Activated T-cell treated with anti-CD3 and anti-CD28 coated beads, Interleukin-2, amount 50 U/mL, for 24 hours (primary cell): ENCODE results near the gene CPNE9.
A peak's percentile ranks its signal among the peaks of the same experiment; 100 is the strongest.

Experiments
- DNase-seq: peaks from one replicate; pipeline ENCODE4 v3.0.0-alpha.2; 2020
- H3K27ac Mint-ChIP-seq: 2 replicates; pipeline ENCODE4 v1.8.0; 2020; ENCODE audit warnings: mild to moderate bottlenecking, mixed read lengths
- H3K27me3 Mint-ChIP-seq: 2 replicates; pipeline ENCODE4 v1.8.0; 2020; ENCODE audit warnings: mixed read lengths
- H3K36me3 Mint-ChIP-seq: 2 replicates; pipeline ENCODE4 v1.8.0; 2020; ENCODE audit warnings: low read depth, mixed read lengths
- H3K4me1 Mint-ChIP-seq: 2 replicates; pipeline ENCODE4 v1.8.0; 2020; ENCODE audit warnings: low read depth, mixed read lengths
- H3K4me3 Mint-ChIP-seq: 2 replicates; pipeline ENCODE4 v1.8.0; 2020; ENCODE audit warnings: mild to moderate bottlenecking, moderate library complexity, mixed read lengths
- H3K9me3 Mint-ChIP-seq: 2 replicates; pipeline ENCODE4 v1.8.0; 2020; ENCODE audit warnings: mixed read lengths

The CPNE9 gene

DNA sequence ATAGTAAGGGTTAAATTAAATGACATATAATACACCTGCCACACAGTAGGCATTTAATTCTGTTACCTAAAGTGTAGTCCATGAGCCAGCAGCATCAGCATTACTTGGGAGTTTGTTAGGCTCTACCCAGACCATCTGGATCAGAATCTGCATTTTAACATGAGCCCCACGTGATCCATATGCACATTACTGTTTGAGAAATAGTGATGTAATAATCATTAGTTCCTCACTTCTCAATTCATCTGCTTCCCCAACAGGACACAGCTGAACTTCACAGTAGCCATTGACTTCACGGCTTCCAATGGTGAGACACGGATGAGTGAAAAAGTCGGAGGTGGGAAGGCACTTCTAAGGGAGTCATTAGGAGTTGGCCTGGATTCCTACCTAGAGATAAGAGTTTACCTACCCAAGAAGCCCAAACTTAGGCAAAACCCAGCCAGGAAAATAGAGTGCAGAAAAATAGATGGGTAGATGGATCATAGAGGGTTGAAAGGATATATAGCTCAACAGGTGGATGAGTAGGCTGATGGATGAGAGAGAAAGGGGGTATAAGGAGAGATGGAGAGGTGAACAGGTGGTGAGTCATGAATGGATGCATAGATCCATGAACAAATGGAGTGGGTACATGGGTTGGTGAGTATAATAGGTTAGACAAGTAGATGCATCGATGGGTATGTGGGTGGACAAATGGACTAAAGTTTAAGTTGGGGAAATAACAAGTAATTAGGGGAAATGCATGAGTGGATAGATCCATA is 13.3 kb downstream of the CPNE9 start:
- DNase-seq: no peak
- no peak overlapping the region for H3K4me3 Mint-ChIP-seq
- H3K9me3 Mint-ChIP-seq: no peaks in the 10 kb centered on the region
- no peaks in the 10 kb centered on the region for H3K36me3 Mint-ChIP-seq
- H3K27ac Mint-ChIP-seq: no peak overlapping the region
- H3K4me1 Mint-ChIP-seq: peaks cover 13% of the 10 kb centered on the region
- H3K27me3 Mint-ChIP-seq: no peaks in the 10 kb centered on the region

DNA sequence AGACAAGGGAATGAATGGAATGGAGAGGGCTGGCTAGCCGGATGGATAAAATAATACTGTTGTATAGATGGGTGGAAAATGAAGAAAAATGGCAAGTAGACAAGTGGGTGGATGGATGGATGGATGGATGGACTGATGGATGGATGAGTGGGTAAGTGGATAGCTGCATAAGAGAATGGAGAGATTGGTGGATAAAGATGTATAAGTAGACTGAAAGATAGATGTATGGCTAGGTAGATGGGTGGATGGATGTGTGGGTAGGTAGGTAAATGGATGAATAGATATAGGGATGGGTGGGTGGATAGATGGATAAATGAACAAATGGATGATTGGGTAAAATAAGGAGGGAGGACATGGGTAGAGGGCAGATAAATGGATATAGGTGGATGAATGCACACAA is 13.9 kb downstream of the CPNE9 start:
- Mint-ChIP-seq H3K9me3 (no peaks in the 10 kb centered on the region), H3K4me3 (no peak overlapping the region), H3K27ac (no peak overlapping the region)

DNA sequence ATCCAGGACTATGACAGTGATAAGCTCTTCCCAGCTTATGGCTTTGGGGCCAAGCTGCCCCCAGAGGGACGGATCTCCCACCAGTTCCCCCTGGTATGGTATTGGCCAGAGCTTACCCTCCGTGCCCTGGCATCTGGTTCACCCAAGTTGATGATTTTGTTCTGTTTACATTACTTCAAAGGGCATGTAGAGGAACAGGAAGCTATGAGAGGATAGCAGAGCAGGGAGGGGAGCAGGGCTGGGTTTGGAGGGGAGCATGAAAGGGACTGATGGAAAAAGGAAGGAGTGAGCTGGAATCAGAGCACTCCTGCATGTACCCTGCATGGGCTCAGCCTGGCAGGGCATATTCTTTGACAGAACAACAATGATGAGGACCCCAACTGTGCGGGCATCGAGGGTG is 14.5 kb downstream of the CPNE9 start:
- no peaks in the 10 kb centered on the region for H3K9me3 Mint-ChIP-seq
- peaks cover 13% of the 10 kb centered on the region for H3K4me1 Mint-ChIP-seq
- DNase-seq: no peak
- H3K27ac Mint-ChIP-seq: no peak overlapping the region
- H3K4me3 Mint-ChIP-seq: no peak overlapping the region
- H3K27me3 Mint-ChIP-seq: no peaks in the 10 kb centered on the region
- H3K36me3 Mint-ChIP-seq: no peaks in the 10 kb centered on the region

More for the DNA sequence above, 13.9 kb downstream of the CPNE9 start:
- no peaks in the 10 kb centered on the region for H3K27me3 Mint-ChIP-seq
- peaks cover 13% of the 10 kb centered on the region for H3K4me1 Mint-ChIP-seq
- H3K36me3 Mint-ChIP-seq: no peaks in the 10 kb centered on the region
- no peak for DNase-seq

DNA sequence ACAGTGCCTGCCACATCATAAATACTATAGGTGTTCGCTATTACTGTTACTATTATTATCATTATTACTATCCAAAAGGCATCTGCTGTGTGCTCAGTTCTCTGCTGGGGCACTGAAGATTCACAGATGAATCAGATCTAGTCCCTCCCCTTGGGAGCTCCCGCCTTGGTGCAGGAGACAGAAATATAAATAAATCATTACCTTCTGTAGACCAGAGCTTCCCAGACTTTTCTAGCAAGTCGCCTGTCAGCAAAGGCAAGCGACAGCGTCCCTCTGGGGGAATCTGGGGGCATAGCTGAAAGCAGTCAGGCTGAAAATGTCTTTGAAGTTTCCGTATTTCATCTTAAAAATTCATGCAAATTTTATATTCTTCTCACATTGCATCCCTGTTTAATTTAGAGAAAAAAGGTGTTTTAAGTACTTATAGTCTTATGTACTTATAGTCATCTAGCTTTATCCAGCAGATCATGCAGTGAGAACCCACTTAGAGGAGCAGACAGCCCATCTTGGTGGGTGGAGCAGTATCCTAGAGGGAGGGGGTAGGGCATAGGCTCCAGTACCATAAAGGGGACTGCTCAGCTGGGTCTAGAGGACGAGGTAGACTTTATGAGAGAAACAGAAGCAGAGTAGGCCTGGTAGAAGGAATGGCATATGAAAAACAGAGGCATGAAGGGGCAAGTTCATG is 17.5 kb downstream of the CPNE9 start:
- Mint-ChIP-seq H3K4me3 (no peak overlapping the region), H3K36me3 (no peaks in the 10 kb centered on the region), H3K27ac (no peak overlapping the region), H3K27me3 (no peaks in the 10 kb centered on the region), H3K4me1 (peaks cover 9% of the 10 kb centered on the region), H3K9me3 (no peaks in the 10 kb centered on the region)
- DNase-seq: no peak

DNA sequence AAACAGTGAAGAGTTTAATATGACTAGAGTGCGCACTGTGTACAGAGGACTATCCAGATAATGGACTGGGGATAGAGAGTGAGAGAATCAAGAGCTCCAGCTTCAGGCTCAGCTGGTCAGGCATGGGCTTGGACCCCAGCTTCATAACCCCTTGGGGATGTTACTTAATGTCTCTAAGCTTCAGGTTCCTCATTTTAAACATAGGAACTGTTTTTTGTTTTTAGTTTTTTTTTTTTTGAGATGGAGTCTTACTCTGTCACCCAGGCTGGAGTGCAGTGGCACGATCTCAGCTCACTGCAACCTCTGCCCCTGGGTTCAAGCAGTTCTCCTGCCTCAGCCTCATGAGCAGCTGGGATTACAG is 18.0 kb downstream of the CPNE9 start:
- H3K36me3 Mint-ChIP-seq: no peaks in the 10 kb centered on the region
- no peaks in the 10 kb centered on the region for H3K9me3 Mint-ChIP-seq
- H3K27me3 Mint-ChIP-seq: no peaks in the 10 kb centered on the region
- no peak for DNase-seq
- H3K4me1 Mint-ChIP-seq: peaks cover 12% of the 10 kb centered on the region
- H3K27ac Mint-ChIP-seq: no peak overlapping the region
- no peak overlapping the region for H3K4me3 Mint-ChIP-seq

DNA sequence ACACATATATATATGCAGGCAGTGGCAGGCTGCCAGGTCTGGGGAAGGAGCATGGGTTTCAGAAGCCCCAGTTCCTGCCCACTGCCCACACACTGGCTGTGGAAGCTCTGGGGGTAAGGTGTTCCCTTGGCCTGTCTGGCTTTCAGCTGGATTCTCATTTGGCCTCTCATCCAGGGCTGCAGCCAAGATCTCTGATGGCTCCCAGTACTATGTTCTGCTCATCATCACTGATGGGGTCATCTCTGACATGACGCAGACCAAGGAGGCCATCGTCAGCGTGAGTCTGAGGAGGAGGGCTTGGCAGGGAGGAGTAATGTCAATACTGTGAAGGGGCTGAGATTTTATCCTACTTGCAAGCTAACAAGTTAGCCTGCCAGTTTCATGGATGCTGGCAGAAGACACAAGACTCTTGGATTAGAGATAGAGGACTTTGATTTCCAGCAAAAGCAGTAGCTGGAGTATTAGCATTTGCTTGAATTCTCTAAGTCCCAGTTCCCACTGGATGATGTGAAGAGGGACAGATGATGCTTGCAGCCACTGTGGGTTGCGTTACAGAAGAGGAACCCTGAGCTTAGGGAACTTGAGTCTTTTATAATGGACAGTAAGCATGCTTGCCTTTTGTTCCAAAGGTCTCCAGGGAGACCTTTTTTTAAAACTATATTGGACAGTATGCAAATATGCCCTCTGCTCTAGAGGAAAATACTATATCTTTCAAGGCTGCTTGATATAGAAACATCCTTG is 22.3 kb downstream of the CPNE9 start:
- no peak for DNase-seq
- Mint-ChIP-seq H3K36me3 (no peaks in the 10 kb centered on the region), H3K27ac (peak overlapping the region; percentile 35), H3K4me3 (no peak overlapping the region), H3K9me3 (no peaks in the 10 kb centered on the region), H3K27me3 (no peaks in the 10 kb centered on the region), H3K4me1 (peaks cover 38% of the 10 kb centered on the region)

DNA sequence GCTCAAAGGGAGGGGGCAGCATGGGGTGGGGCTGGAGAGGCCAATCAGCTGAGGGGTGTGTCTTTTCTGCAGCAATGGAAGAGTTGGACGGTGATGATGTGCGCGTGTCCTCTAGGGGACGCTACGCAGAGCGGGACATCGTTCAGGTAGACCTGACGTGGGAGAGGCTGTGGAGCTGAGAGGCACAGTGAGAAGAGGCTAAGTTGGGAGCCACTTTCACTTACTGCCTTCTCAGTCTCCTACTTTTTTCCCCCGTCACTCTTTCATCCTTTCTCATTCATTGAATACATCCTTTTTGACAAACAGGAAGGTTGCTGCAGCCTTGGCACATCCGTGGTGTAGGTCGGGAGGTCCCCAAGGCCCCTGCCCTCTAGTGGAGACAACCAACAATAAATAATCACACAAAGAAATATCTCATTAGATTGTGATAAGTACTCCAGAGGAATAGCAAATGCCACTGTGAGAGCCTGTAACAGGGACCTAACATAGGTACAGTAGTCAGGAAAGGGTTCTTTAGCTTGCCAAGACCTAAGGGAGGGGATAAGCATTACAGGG is 23.5 kb downstream of the CPNE9 start:
- peak; percentile 66 for DNase-seq
- Mint-ChIP-seq H3K27ac (peak overlapping the region; percentile 74), H3K4me3 (peak overlapping the region; percentile 55), H3K36me3 (peaks cover 3% of the 10 kb centered on the region), H3K27me3 (no peaks in the 10 kb centered on the region), H3K4me1 (peaks cover 39% of the 10 kb centered on the region), H3K9me3 (no peaks in the 10 kb centered on the region)

DNA sequence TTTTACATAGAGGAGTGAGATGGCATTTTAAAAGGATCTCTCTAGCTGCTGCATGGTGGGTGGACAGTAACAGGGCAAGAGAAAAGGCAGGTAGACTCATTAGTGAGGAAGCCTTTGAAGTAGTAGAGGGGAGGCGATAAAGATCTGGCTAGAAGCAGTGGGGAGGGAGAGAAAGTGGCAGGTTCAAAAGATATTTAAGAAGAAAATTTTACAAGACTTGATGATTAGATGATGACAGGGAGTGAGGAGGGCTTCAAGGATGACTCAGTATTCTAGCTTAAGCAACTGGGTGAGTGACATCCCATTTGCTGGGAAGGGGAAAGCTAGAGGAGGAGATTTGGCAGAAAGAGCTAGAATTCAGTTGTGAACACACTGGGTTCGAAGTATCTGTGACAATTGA is 24.1 kb downstream of the CPNE9 start:
- no peaks in the 10 kb centered on the region for H3K9me3 Mint-ChIP-seq
- no peaks in the 10 kb centered on the region for H3K27me3 Mint-ChIP-seq
- H3K36me3 Mint-ChIP-seq: peaks cover 9% of the 10 kb centered on the region
- peaks cover 43% of the 10 kb centered on the region for H3K4me1 Mint-ChIP-seq
- no peak for DNase-seq
- no peak overlapping the region for H3K4me3 Mint-ChIP-seq
- peak overlapping the region; percentile 74 for H3K27ac Mint-ChIP-seq

DNA sequence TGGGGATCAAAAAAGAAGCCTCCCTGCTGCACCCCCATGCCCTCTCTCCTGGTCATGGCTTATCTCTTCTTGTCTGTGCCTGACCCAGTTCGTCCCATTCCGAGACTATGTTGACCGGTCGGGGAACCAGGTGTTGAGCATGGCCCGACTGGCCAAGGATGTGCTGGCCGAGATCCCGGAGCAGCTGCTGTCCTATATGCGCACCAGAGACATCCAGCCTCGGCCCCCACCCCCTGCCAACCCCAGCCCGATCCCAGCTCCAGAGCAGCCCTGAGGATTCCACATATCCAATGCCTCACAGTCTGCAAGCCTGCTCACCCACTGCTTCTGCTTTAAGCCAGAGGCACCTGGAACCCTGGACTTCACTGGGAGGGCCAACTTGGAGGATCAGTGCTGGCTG is 25.8 kb downstream of the CPNE9 start:
- Mint-ChIP-seq H3K27me3 (no peaks in the 10 kb centered on the region), H3K4me3 (no peak overlapping the region), H3K9me3 (no peaks in the 10 kb centered on the region), H3K27ac (no peak overlapping the region), H3K4me1 (peaks cover 60% of the 10 kb centered on the region), H3K36me3 (peaks cover 26% of the 10 kb centered on the region)
- DNase-seq: no peak

DNA sequence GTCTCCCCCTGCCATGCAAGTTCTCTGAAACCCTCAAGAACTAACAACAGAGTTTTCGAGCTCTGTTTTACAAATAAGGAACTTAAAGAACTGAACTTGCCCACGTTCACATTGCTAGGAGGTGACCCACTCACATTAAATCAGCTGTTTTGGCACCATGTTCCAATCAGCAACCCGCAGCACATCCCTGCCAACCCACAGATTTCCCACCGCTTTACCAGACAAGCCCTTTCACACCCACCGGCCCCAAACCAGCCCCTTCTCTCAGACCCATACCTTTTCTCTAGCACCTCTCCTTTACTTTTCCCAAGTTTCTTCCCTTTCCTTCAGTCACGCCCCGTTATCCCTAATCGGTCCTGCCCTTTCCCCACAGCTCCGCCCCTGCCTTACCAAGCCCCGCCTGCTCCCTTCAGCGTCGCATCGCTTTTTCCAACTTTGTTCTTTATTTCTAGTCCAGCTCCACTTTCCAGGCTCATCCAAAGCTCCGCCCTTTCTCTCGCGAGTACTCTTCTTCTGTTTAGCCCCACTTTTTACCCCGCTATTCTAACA is 27.1 kb downstream of the CPNE9 start:
- Mint-ChIP-seq H3K4me1 (peaks cover 73% of the 10 kb centered on the region), H3K4me3 (peak overlapping the region; percentile 97), H3K27me3 (no peaks in the 10 kb centered on the region), H3K9me3 (no peaks in the 10 kb centered on the region), H3K36me3 (peaks cover 39% of the 10 kb centered on the region), H3K27ac (peak overlapping the region; percentile 95)
- DNase-seq: no peak

DNA sequence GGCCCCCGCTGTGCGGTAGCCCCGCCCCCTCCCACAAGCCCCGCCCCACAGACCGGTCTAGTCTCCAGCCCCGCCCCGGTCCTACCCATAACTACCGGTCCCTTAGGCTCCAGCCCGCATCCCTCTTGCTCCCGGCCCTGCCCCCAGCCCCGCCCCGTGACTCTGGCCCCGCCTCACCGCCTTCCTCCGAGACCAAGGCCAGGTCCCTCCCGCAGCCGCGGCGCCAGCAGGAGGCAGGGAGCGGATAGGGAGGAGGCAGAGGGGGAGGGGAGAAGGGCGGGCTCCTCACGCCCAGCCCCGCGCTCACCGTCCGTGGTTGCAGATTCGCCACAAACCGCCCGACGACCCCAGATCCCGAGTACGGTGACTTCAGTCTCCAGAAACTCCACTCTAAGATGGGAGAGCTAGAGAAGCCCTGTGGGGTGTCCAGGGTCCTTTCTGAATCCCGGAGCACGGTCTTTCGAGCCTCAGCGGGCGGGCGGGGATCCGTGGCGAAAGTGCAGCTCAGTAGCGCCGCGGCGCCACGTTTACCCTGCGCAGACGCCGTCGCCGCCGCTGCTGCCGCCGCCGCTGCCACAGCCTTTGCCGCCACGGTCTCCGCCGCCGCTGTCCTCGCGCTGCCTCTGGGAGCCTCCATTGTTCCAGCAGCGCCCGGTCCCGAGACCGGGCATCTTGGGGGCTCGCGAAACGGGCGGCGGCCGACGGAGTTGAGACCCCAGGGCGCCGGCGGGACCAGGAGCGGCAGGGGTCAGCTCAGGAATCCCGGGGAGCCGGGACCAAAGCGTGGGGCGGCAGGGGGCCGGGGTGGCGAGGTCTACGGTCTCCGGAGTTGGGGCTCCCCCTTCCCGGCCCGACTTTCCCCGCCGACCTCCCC is 27.8 kb downstream of the CPNE9 start, which contains the start of gene BRPF1:
Gene BRPF1, plus strand, starts transcription at position 530 of the 874 bp plus-strand sequence. CDS start 2,406 bp downstream, outside the sequence.
- peak; percentile 99 for DNase-seq
- H3K9me3 Mint-ChIP-seq: no peaks in the 10 kb centered on the region
- peak within 1 kb of the TSS; percentile 99 for H3K27ac Mint-ChIP-seq
- H3K4me1 Mint-ChIP-seq: peaks cover 75% of the 10 kb centered on the region
- no peaks in the 10 kb centered on the region for H3K27me3 Mint-ChIP-seq
- H3K36me3 Mint-ChIP-seq: peaks cover 44% of the 10 kb centered on the region
- peak within 1 kb of the TSS; percentile 97 for H3K4me3 Mint-ChIP-seq

DNA sequence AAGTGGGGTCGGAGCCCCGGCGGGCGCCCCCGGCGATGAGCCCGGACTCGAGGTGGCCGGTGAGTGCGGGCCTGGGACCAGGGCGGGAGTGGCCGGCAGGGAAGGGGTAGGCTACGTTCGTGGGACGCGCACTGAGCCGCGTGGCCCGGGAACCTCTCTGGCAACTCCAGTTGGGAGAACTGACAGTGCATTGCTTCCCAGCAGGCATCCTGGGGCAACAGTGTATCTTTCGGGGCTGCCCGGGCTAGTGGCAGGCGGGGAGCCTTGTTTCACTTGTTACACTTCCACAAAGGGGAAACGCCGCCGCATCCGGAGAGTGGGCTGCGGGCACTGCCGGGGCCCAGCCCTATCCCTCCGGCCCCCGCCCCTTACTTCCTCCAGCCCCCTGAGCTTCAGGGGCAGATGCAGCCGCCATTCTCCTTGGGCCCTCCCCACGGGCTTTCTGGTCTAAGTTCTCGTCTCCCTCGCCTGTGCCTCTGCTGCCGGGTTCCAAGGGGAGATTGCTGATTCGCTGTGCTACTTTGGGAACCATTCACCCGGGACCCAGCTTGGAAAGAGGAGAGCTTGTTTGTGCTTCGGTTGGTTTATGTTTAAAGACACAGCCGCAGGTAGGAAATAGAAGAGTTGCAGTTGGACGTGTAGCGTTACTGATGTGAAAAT is 28.6 kb downstream of the CPNE9 start:
- Mint-ChIP-seq H3K36me3 (peaks cover 52% of the 10 kb centered on the region), H3K27me3 (no peaks in the 10 kb centered on the region), H3K4me1 (peaks cover 75% of the 10 kb centered on the region), H3K9me3 (no peaks in the 10 kb centered on the region), H3K4me3 (peak overlapping the region; percentile 97), H3K27ac (peak overlapping the region; percentile 96)
- DNase-seq: peak; percentile 63

DNA sequence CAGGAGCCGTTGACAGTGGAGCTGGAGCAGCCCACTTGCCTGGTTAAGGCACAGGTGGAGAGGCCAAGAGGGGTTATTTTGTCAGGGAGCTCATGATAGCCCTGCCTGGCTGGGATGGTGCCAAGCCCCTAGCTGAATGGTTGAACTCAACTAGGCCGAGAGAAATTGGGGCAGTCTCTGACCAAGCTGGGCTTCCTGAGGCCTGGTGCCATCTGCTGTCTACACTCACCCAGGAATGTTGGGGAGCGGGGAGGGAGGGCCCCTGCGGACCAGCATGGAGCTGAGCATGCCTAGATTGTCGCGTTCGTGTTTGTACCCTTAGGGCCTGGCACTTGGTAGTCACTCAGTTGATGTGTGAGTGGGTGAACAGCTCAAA is 29.1 kb downstream of the CPNE9 start:
- H3K27me3 Mint-ChIP-seq: no peaks in the 10 kb centered on the region
- H3K4me1 Mint-ChIP-seq: peaks cover 72% of the 10 kb centered on the region
- no peaks in the 10 kb centered on the region for H3K9me3 Mint-ChIP-seq
- peak overlapping the region; percentile 97 for H3K4me3 Mint-ChIP-seq
- no peak for DNase-seq
- peak overlapping the region; percentile 96 for H3K27ac Mint-ChIP-seq
- peaks cover 57% of the 10 kb centered on the region for H3K36me3 Mint-ChIP-seq
